ENCODE data around the gene ABHD16B.

ABHD16B gene

DNA sequence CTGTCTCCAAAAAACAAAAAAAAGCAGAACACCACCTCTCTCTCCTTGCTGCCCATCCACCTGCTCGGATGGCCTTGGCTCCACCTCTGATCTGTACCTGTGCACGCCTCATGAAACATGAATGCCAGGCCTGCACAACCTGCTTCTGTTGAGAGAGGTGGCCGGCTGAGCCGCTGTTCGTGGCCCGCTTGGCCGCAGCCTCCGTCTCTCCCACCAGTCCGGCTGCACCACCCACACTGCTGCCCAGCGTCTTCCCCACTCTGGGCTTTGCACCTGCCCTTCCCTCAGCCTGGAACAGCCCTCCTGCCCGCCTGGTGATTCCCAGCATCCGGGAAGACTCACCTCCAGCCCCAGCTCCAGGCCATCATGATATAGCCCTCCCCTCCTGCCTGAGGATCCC lies 18.1 kb upstream of the ABHD16B start:
- H3K4me3 ChIP-seq (replicated peaks; ENCODE audit: low read depth, low read length), result no peak overlapping the region
- TF ChIP-seq, protein P1, sequence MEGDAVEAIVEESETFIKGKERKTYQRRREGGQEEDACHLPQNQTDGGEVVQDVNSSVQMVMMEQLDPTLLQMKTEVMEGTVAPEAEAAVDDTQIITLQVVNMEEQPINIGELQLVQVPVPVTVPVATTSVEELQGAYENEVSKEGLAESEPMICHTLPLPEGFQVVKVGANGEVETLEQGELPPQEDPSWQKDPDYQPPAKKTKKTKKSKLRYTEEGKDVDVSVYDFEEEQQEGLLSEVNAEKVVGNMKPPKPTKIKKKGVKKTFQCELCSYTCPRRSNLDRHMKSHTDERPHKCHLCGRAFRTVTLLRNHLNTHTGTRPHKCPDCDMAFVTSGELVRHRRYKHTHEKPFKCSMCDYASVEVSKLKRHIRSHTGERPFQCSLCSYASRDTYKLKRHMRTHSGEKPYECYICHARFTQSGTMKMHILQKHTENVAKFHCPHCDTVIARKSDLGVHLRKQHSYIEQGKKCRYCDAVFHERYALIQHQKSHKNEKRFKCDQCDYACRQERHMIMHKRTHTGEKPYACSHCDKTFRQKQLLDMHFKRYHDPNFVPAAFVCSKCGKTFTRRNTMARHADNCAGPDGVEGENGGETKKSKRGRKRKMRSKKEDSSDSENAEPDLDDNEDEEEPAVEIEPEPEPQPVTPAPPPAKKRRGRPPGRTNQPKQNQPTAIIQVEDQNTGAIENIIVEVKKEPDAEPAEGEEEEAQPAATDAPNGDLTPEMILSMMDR (IDR thresholded peaks at IDR 0.05; ENCODE audit: low read length, missing control alignments), result no peak
- DNase-seq (ENCODE audit: low read depth), result no peak

DNA sequence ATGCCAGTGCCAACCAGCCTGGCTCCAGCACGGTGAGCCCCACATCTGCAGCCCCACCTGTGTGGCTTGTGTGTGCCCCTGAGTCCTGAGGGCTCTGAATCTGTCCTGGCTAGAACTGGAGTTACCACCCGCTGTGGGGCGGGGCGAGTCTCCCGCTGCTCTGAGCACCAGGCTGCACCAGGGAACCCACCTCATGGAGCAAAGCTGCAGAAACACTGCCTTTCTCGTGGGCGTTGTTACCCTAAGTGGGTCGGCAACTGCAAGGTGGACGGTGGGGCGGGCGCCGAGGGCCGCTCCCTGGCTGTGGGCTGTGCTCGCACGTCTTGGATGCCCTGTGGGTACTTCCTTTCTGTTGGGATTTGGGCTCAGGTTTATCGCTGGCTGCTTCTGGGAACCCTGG lies 17.5 kb upstream of the ABHD16B start:
- H3K4me3 ChIP-seq (replicated peaks; ENCODE audit: low read depth, low read length), result no peak overlapping the region
- TF ChIP-seq, protein P1 (IDR thresholded peaks at IDR 0.05; ENCODE audit: low read length, missing control alignments), result no peak
- DNase-seq (ENCODE audit: low read depth), result no peak

DNA sequence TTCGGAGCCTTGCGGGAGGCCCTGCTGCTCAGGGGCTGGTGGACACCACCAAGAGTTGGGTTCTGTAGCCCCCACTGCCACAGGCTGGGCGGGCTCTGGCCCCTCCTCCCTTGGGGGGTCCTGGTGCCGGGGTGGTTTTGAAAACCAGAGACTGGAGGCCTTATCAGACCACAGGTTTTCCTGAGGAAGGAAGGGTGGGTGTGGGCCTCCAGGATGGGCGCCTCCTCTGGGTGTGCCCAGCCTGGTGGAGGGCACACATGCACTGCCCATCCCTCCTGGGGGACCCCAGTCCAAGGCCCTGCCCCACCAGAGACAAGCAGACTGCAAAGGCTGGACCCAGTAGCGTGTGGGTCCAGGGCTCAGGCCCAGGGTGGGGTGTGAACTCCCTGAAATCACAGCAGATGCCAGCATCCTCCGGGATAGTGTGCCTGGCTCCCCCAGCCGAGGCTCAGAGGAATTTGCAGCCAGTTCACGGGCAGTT lies 16.7 kb upstream of the ABHD16B start:
- no peak for DNase-seq (ENCODE audit: low read depth)
- H3K4me3 ChIP-seq (replicated peaks; ENCODE audit: low read depth, low read length), result no peak overlapping the region
- TF ChIP-seq, protein P1 (IDR thresholded peaks at IDR 0.05; ENCODE audit: low read length, missing control alignments), result no peak

DNA sequence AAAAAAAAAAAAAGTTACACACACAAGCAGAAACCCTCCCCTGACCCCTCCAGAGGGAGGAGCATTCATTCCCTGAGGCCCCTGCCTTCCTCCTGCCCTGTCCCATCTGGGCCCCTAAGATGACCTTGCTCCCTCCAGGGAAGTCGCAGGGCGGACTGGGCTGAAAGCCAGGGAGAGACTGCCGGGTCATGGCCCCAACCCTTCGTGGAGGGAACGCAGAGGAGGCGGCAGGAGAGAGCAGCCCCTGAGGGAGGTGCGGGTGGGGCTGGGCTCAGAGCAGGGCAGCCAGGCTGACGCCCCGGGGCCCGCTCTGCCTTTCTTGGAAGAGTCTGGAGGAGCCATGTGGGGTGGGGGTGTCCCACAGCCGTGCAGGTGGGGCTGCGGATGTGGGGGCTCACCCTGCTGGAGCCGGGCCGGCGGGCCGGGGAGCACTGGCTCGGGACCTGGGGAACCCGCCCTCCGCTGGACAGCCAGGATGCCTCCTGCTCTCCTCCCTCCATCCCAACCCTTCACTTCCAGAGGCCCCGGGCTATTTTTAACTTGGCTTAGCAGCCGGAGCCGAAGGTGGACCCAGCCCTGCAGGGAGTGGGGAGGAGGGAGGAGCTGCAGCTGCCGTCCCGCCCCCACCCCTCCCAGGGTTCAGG lies 15.0 kb upstream of the ABHD16B start:
- H3K4me3 ChIP-seq (replicated peaks; ENCODE audit: low read depth, low read length), result peak overlapping the region; percentile 12
- TF ChIP-seq, protein P1 (IDR thresholded peaks at IDR 0.05; ENCODE audit: low read length, missing control alignments), result no peak
- DNase-seq (ENCODE audit: low read depth), result no peak

DNA sequence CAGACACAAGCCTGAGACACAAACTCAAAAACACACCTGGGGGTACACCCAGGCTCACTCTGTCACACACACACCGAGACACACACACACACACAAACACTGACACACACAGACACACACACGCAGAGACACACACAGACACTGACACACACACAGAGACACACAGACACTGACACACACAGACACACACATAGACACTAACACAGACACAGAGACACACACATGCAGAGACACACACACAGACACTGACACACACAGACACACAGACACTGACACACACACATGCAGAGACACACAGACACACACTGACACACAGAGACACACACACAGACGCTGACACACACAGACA lies 14.4 kb upstream of the ABHD16B start:
- H3K4me3 ChIP-seq (replicated peaks; ENCODE audit: low read depth, low read length), result no peak overlapping the region
- no peak for DNase-seq (ENCODE audit: low read depth)
- TF ChIP-seq, protein P1 (IDR thresholded peaks at IDR 0.05; ENCODE audit: low read length, missing control alignments), result no peak

DNA sequence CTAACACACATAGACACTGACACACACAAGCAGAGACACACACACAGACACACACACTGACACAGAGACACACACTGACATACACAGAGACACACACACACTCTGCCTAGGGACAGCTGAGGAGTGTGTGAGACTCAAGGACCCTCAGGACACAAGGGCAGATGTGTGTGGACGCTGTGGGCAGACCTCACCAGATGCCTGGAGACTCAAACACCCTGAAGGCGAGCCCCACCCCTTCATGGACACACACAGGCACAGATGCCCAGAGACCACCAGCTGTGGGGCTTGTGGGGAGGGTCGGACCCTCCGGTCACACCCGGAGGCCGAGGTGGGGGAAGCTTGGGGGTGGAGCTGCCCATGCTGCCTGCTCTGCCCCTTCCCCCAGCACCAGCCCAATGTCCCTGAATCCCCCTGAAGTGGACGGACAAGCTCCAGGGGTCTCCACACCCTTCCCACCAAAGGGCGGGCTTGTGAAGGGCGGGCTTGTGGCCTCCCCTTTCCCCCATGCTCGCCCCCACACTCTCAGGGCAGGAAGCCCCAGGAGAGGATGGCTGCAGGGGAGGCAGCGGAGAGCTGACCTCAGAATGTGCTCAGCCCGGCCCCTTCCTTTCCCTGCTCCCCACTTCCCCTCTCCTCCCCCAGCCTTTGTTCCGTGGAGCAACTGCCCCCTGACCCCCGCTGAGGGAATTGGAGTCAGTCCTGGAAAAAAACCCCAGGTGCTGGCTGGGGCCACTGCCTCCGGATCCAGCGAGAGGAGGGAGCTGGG lies 13.9 kb upstream of the ABHD16B start:
- TF ChIP-seq, protein P1 (IDR thresholded peaks at IDR 0.05; ENCODE audit: low read length, missing control alignments), result no peak
- DNase-seq (ENCODE audit: low read depth), result no peak
- H3K4me3 ChIP-seq (replicated peaks; ENCODE audit: low read depth, low read length), result no peak overlapping the region

Data from fibroblast of pulmonary artery (primary cell).